ENCODE measurements around the gene SERPING1.
"Not testable (repeated sequence)": the region's sequence is repeated elsewhere in the genome, so short reads cannot be mapped to it uniquely, and the experiment has no call there.

Gene SERPING1

GRCh38 chr11:57638811-57639320, 41.4 kb downstream of the SERPING1 start:
- DNase-seq, result no peak

GRCh38 chr11:57639321-57640067, 42.0 kb downstream of the SERPING1 start:
- no peak for DNase-seq

- no peak for DNase-seq
Measured at GRCh38 chr11:57640068-57640800, 42.7 kb downstream of the SERPING1 start.

- DNase-seq, result no peak
Measured at GRCh38 chr11:57641011-57641807, 43.7 kb downstream of the SERPING1 start.

- no peak for DNase-seq
Measured at GRCh38 chr11:57643802-57644201, 46.3 kb downstream of the SERPING1 start.

- DNase-seq, result peak; percentile 85
Measured at GRCh38 chr11:57644748-57645688, 47.5 kb downstream of the SERPING1 start.

- DNase-seq, result no peak
Measured at GRCh38 chr11:57645689-57646085, 48.2 kb downstream of the SERPING1 start.

GRCh38 chr11:57646194-57646798, 48.8 kb downstream of the SERPING1 start:
- DNase-seq, result no peak

- DNase-seq, result no peak
Measured at GRCh38 chr11:57646799-57647303, 49.4 kb downstream of the SERPING1 start.

GRCh38 chr11:57647372-57647771, 49.9 kb downstream of the SERPING1 start:
- no peak for DNase-seq

GRCh38 chr11:57647960-57648800, 50.7 kb downstream of the SERPING1 start:
- no peak for DNase-seq

- no peak for DNase-seq
Measured at GRCh38 chr11:57648801-57649735, 51.6 kb downstream of the SERPING1 start.

- DNase-seq, result peak; percentile 69
Measured at GRCh38 chr11:57649826-57650738, 52.6 kb downstream of the SERPING1 start, which contains the start of gene YPEL4. TSS of gene YPEL4 (minus strand) at chr11:57649912. CDS start at chr11:57647107, 2,805 bp downstream.

GRCh38 chr11:57650739-57651090, 53.2 kb downstream of the SERPING1 start:
- no peak for DNase-seq

- no peak for DNase-seq
Measured at GRCh38 chr11:57651408-57651807, 53.9 kb downstream of the SERPING1 start.

GRCh38 chr11:57652230-57652629, 54.7 kb downstream of the SERPING1 start:
- DNase-seq, result not testable (repeated sequence)

- DNase-seq, result no peak
Measured at GRCh38 chr11:57652662-57653061, 55.2 kb downstream of the SERPING1 start.

- DNase-seq, result no peak
Measured at GRCh38 chr11:57653163-57653562, 55.7 kb downstream of the SERPING1 start.
